GM21381 (cell line): ENCODE measurements around the gene TRMT5.

Experiments used
- ATAC-seq: cut with Tn5 transposase; IDR thresholded peaks from one replicate; pipeline ENCODE4 v1.9.1; 2021; ENCODE audit warnings: mild to moderate bottlenecking, moderate library complexity; ENCODE audit not compliant: unreplicated experiment

Gene TRMT5

GRCh38 chr14:60980811-60981632 lies at the start of gene TRMT5, which contains the start of gene SLC38A6:
TRMT5 (minus strand) TSS chr14:60981079; CDS start chr14:60980973, 106 bp downstream.
SLC38A6 (plus strand) TSS chr14:60981245; CDS start chr14:60981278, 33 bp downstream.
- ATAC-seq, result peak; percentile 87

- ATAC-seq, result no peak
These were observed 45.6 kb upstream of the TRMT5 start for GRCh38 chr14:61026526-61026925.

- ATAC-seq, result peak; percentile 62
These were observed 44.7 kb upstream of the TRMT5 start for GRCh38 chr14:61025251-61026223.

GRCh38 chr14:61019537-61019936 lies 38.7 kb upstream of the TRMT5 start:
- ATAC-seq, result no peak

- ATAC-seq, result no peak
These were observed 22.7 kb upstream of the TRMT5 start for GRCh38 chr14:61003571-61003970.

- ATAC-seq, result no peak
These were observed 18.7 kb upstream of the TRMT5 start for GRCh38 chr14:60999536-60999935.

- no peak for ATAC-seq
These were observed 17.7 kb upstream of the TRMT5 start for GRCh38 chr14:60998617-60999016.

- ATAC-seq, result no peak
These were observed 8.7 kb upstream of the TRMT5 start for GRCh38 chr14:60989599-60989998.

GRCh38 chr14:60986500-60986899 lies 5.6 kb upstream of the TRMT5 start:
- no peak for ATAC-seq

GRCh38 chr14:60984196-60984595 lies 3.3 kb upstream of the TRMT5 start:
- no peak for ATAC-seq

- ATAC-seq, result no peak
These were observed 965 bp upstream of the TRMT5 start for GRCh38 chr14:60981633-60982455.

- ATAC-seq, result no peak
These were observed 3.0 kb downstream of the TRMT5 start for GRCh38 chr14:60977847-60978246.

- no peak for ATAC-seq
These were observed 5.3 kb downstream of the TRMT5 start for GRCh38 chr14:60975551-60975950.

GRCh38 chr14:60974090-60974651 lies 6.7 kb downstream of the TRMT5 start:
- no peak for ATAC-seq

GRCh38 chr14:60973070-60973469 lies 7.8 kb downstream of the TRMT5 start:
- no peak for ATAC-seq

- no peak for ATAC-seq
These were observed 8.6 kb downstream of the TRMT5 start for GRCh38 chr14:60972295-60972694.

GRCh38 chr14:60971271-60971670 lies 9.6 kb downstream of the TRMT5 start:
- no peak for ATAC-seq

- no peak for ATAC-seq
These were observed 10.7 kb downstream of the TRMT5 start for GRCh38 chr14:60970146-60970545.

GRCh38 chr14:60968671-60969070 lies 12.2 kb downstream of the TRMT5 start:
- no peak for ATAC-seq

GRCh38 chr14:60968099-60968498 lies 12.8 kb downstream of the TRMT5 start:
- no peak for ATAC-seq
